C1 segment of cervical spinal cord (tissue), 14 donors: ENCODE data around the gene ZCWPW1.
A peak's percentile ranks its signal among the peaks of the same experiment; 100 is the strongest.

Experiments
- DNase-seq, 14 donors: peaks; one replicate each; lab custom pipeline; 2025; lab: John Stamatoyannopoulos, UW

The ZCWPW1 gene

GRCh38 chr7:100428199-100428966, at the start of gene ZCWPW1:
Gene ZCWPW1, minus strand, starts transcription at chr7:100428703. Its CDS starts 8,054 bp downstream, at chr7:100420649.
- peak; percentile 85 to 99 (median 95) for DNase-seq

- no peak for DNase-seq
These were observed 49.4 kb upstream of the ZCWPW1 start for GRCh38 chr7:100477871-100478267.

- DNase-seq = peak in 1 of 14 donors; percentile 15
These were observed 48.7 kb upstream of the ZCWPW1 start for GRCh38 chr7:100476903-100477870.

GRCh38 chr7:100476101-100476780, 47.7 kb upstream of the ZCWPW1 start:
- peak in 1 of 14 donors; percentile 10 for DNase-seq

GRCh38 chr7:100475549-100475948, 47.0 kb upstream of the ZCWPW1 start:
- DNase-seq = peak in 1 of 14 donors; percentile 21

- DNase-seq = no peak
These were observed 44.5 kb upstream of the ZCWPW1 start for GRCh38 chr7:100472854-100473499.

DNA sequence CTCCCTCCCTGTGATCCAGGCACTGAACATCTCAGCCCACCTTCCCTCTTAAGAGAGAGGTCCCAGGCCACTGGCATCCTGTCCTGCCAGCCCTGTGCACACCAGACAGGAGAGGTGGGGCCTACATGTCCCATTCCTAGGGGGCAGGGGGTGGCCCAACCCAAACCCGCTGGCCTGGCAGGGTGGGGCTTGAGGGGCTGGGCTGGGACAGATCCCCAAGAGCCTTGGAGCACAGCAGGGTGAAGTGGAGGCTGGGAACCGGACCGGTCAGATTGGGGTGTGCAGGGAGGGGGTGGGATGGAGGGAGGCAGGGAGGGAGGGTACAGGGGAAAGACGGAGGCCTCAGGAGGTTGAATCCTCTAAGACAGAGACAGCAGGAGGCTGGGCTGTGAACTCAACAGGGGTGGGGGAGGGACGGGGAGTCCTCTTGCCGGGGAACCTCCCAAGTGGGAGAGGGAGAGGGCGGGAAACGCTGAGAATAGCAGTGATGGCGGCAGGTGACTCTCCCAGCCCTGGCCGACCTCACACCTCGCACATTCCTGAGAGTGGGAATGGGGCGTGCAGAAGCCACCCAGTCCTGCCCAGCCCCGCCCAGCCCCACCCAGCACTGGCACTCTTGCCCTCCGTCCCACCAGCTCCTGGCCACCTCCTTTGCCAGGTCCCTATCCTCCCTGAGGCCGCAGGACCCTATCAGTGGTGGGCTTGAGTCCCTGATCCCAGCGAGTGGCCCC, 43.8 kb upstream of the ZCWPW1 start:
- DNase-seq = no peak

- no peak for DNase-seq
These were observed 42.5 kb upstream of the ZCWPW1 start for GRCh38 chr7:100471021-100471420.

GRCh38 chr7:100469227-100470044, 40.9 kb upstream of the ZCWPW1 start:
- peak in 13 of 14 donors; percentile 37 to 89 (median 77) for DNase-seq

DNA sequence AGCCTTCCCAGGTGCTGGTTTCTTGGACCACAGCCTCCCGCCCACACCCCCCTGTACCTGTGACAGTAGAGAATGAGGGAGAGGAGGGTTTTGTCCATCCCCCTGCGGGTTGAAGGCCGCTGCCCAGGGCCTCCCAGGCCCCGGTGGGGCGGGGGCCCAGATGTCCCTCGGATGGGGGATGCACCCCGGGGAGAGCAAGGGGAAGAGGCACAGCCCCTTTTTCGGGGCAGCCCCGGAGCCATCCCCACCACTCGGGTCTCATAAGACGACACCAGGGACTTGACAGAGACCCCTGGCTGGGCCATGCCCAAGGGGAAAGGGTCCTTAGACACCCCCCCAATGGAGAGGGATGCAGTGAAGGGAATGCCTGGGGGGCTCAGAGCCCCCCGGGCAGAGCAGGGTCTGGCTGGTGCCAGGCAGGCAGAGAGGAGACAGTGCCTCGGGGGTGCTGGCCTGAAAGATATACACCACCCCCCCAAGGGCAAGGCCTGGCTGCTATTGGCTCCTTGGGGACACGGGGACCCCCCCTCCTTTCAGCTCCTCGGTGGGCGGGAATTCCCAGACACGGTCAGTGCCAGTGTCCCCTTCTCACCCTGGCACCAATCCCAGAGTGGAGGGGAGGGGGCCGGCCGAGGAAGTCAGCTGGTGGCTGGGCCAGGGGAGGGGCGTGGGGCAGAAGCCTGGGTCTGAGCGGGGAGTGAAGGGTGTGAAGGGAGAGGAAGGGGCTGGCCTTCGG, 39.3 kb upstream of the ZCWPW1 start:
- peak in 13 of 14 donors; percentile 53 to 98 (median 93) for DNase-seq

DNA sequence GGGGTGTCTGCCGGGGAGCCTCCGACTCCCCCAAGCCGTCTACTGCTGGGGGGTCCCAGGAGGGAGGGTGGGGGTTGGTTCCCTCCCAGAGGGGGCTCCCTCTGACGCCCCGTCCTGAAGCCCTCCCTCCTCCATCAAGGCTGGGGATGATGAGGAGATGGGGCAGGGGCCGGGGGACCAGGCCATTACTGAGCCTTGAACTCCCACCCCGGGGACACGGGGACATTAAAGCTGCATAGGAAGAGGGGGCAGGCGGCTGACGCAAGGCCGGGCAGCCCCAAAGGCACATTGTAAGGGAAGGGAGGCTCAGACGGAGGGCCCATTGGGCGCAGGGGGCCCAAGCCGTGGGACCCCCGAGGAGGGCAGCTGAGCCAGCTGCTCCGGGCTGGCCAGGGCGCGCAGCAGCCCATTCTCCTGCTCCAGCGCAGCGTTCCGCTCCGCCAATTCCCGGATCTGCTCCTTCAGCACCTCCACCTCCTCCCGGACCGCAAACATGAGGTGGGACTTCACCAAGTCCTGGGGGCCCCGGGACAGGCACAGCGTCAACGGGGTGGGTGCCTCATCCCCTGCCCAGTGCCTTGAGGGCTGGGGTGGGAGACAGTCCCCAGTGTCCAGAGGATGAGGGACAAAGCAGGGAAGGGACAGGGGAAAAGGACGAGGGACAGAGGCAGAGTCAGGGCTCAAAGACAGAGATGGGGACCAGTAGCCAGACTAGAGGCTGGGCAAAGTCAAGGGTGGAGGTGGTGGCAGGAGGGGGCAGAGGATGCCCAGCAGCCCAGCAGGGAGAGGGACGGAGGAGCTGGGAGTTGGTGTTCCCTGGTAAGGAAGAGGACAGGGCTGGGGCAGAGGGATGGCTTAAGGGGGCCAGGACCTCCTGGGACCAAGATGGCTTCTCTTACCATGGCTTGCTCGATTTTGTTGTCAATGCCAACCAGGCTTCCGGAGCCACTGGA, 38.4 kb upstream of the ZCWPW1 start:
- peak in 5 of 14 donors; percentile 19 to 69 (median 60) for DNase-seq

DNA sequence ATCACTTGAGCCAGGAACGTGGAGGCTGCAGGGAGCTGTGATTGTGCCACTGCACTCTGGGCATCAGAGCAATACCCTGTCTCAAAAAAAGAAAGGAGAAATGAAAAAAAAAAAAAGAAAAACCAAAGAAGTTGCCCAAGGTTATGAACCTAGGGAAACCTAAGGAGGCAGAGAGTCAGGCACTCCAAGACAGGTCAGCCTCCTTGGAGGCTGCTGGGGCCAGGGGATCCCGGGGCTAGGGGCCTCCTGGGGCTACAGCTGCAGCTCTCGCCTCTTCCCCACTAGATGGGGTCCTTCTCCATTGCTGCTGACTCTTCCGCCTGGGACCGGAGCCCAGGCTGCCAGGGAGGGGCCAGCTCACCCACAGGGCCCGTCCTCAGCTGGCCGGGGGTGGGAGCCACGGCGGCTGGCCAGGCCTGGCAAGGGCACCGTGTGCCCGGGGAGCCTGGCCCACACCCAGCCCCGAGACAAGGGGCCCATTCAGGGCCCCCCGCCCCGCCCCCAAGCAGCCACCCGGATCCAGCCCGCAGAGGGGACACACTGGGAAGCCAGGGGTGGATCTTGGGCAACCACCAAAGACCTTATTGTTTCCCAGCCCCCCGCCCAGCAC, 37.3 kb upstream of the ZCWPW1 start:
- peak in 13 of 14 donors; percentile 62 to 99 (median 92) for DNase-seq

DNA sequence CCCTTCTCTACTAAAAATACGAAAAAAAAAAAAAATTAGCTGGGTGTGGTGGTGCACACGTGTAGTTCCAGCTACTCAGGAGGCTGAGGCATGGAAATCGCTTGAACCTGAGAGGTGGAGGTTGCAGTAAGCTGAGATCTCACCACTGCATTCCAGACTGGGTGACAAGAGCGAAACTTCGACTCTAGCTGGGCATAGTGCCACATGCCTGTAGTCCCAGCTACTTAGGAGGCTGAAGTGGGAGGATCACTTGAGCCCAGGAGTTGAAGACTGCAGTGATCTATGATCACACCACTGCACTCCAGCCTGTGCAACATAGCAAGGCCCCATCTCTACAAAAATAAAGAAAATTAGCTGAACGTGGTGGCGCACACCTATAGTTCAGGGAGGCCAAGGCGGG, 36.8 kb upstream of the ZCWPW1 start:
- DNase-seq = no peak

DNA sequence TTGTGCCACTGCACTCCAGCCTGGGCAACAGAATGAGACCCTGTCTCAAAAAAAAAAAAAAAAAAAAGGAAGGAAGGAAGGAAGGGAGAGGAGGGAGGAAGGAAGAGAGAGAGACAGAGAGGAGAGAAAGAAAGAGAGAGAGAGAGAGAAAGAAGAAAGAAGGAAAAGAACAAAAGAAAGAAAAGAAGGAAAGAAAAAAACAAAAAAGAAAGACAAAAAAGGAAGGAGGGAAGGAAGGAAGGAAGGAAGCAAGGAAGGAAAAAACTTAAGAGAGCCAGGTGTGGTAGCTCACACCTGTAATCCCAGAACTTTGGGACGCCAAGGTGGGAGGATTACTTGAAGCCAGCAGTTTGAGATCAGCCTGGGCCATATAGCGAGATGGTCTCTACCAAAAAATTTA, 36.3 kb upstream of the ZCWPW1 start:
- DNase-seq = no peak

GRCh38 chr7:100464210-100464660, 35.7 kb upstream of the ZCWPW1 start, which contains the start of gene SPACDR:
Gene SPACDR, minus strand, starts transcription at chr7:100464260. Its CDS starts 235 bp downstream, at chr7:100464025.
- DNase-seq = no peak

- DNase-seq = no peak
These were observed 28.5 kb upstream of the ZCWPW1 start for GRCh38 chr7:100457033-100457432.

GRCh38 chr7:100456562-100456961, 28.1 kb upstream of the ZCWPW1 start:
- DNase-seq = no peak
